Mucosa of stomach (tissue), 1 donor: ENCODE measurements around the gene IARS1.
A peak's percentile ranks its signal among the peaks of the same experiment; 100 is the strongest.

Experiments used
- H3K27me3 ChIP-seq: one replicate; pipeline ENCODE4 v1.7.0; 2013; ENCODE audit warnings: mild to moderate bottlenecking, low read length; ENCODE audit not compliant: control insufficient read depth, insufficient read depth
- H3K36me3 ChIP-seq: one replicate; pipeline ENCODE4 v1.7.0; 2013; ENCODE audit warnings: low read length; ENCODE audit not compliant: control insufficient read depth, insufficient read depth
- H3K4me1 ChIP-seq: one replicate; pipeline ENCODE4 v1.7.0; 2013; ENCODE audit warnings: mild to moderate bottlenecking, low read length; ENCODE audit not compliant: control insufficient read depth, insufficient read depth
- H3K4me3 ChIP-seq: one replicate; pipeline ENCODE4 v1.7.0; 2013; ENCODE audit warnings: low read length
- H3K9ac ChIP-seq: one replicate; pipeline ENCODE4 v1.7.0; 2013; ENCODE audit warnings: mild to moderate bottlenecking, low read length, moderate library complexity
- H3K9me3 ChIP-seq: one replicate; pipeline ENCODE4 v1.7.0; 2013; ENCODE audit warnings: mild to moderate bottlenecking, low read length, moderate library complexity; ENCODE audit not compliant: control insufficient read depth
- donor health status: Pancreatic carcinoma.

IARS1 gene

GRCh38 chr9:92292338-92293074 lies 991 bp downstream of the IARS1 start:
- Histone ChIP-seq H3K36me3 (no peaks in the 10 kb centered on the region), H3K4me3 (peak overlapping the region; percentile 40), H3K4me1 (peaks cover 12% of the 10 kb centered on the region), H3K9me3 (no peaks in the 10 kb centered on the region), H3K27me3 (no peaks in the 10 kb centered on the region), H3K9ac (peak overlapping the region; percentile 63)

GRCh38 chr9:92291577-92291976 lies 1.9 kb downstream of the IARS1 start:
- Histone ChIP-seq H3K9me3 (no peaks in the 10 kb centered on the region), H3K4me1 (peaks cover 12% of the 10 kb centered on the region), H3K36me3 (no peaks in the 10 kb centered on the region), H3K9ac (no peak overlapping the region), H3K27me3 (no peaks in the 10 kb centered on the region), H3K4me3 (no peak overlapping the region)

GRCh38 chr9:92290785-92291429 lies 2.6 kb downstream of the IARS1 start:
- Histone ChIP-seq H3K4me1 (peaks cover 12% of the 10 kb centered on the region), H3K9me3 (no peaks in the 10 kb centered on the region), H3K27me3 (no peaks in the 10 kb centered on the region), H3K9ac (no peak overlapping the region), H3K4me3 (no peak overlapping the region), H3K36me3 (no peaks in the 10 kb centered on the region)

- Histone ChIP-seq H3K9me3 (no peaks in the 10 kb centered on the region), H3K36me3 (no peaks in the 10 kb centered on the region), H3K4me1 (peaks cover 11% of the 10 kb centered on the region), H3K4me3 (no peak overlapping the region), H3K9ac (no peak overlapping the region), H3K27me3 (no peaks in the 10 kb centered on the region)
These were observed 3.6 kb downstream of the IARS1 start for GRCh38 chr9:92289708-92290390.

- Histone ChIP-seq H3K27me3 (no peaks in the 10 kb centered on the region), H3K9ac (no peak overlapping the region), H3K36me3 (peaks cover 10% of the 10 kb centered on the region), H3K9me3 (no peaks in the 10 kb centered on the region), H3K4me3 (no peak overlapping the region), H3K4me1 (no peaks in the 10 kb centered on the region)
These were observed 14.2 kb downstream of the IARS1 start for GRCh38 chr9:92279302-92279701.

GRCh38 chr9:92278110-92278509 lies 15.4 kb downstream of the IARS1 start:
- Histone ChIP-seq H3K27me3 (no peaks in the 10 kb centered on the region), H3K9me3 (no peaks in the 10 kb centered on the region), H3K4me3 (no peak overlapping the region), H3K9ac (no peak overlapping the region), H3K36me3 (peaks cover 10% of the 10 kb centered on the region), H3K4me1 (no peaks in the 10 kb centered on the region)

- peaks cover 16% of the 10 kb centered on the region for H3K36me3 ChIP-seq
- H3K9ac ChIP-seq, result no peak overlapping the region
These were observed 17.0 kb downstream of the IARS1 start for GRCh38 chr9:92276331-92277032.

GRCh38 chr9:92275541-92275940 lies 18.0 kb downstream of the IARS1 start:
- Histone ChIP-seq H3K4me3 (no peak overlapping the region), H3K27me3 (no peaks in the 10 kb centered on the region), H3K9ac (no peak overlapping the region), H3K9me3 (no peaks in the 10 kb centered on the region), H3K4me1 (no peaks in the 10 kb centered on the region), H3K36me3 (peaks cover 16% of the 10 kb centered on the region)

More at GRCh38 chr9:92276331-92277032, 17.0 kb downstream of the IARS1 start:
- Histone ChIP-seq H3K4me1 (no peaks in the 10 kb centered on the region), H3K27me3 (no peaks in the 10 kb centered on the region), H3K4me3 (no peak overlapping the region), H3K9me3 (no peaks in the 10 kb centered on the region)

GRCh38 chr9:92270511-92270910 lies 23.0 kb downstream of the IARS1 start:
- no peak overlapping the region for H3K4me3 ChIP-seq

GRCh38 chr9:92266486-92266885 lies 27.0 kb downstream of the IARS1 start:
- no peaks in the 10 kb centered on the region for H3K4me1 ChIP-seq
- no peaks in the 10 kb centered on the region for H3K9me3 ChIP-seq
- H3K9ac ChIP-seq, result no peak overlapping the region
- no peak overlapping the region for H3K4me3 ChIP-seq
- peaks cover 16% of the 10 kb centered on the region for H3K36me3 ChIP-seq
- H3K27me3 ChIP-seq, result no peaks in the 10 kb centered on the region

More at GRCh38 chr9:92270511-92270910, 23.0 kb downstream of the IARS1 start:
- Histone ChIP-seq H3K9me3 (no peaks in the 10 kb centered on the region), H3K36me3 (peaks cover 16% of the 10 kb centered on the region), H3K4me1 (no peaks in the 10 kb centered on the region), H3K27me3 (no peaks in the 10 kb centered on the region), H3K9ac (no peak overlapping the region)

- Histone ChIP-seq H3K4me1 (no peaks in the 10 kb centered on the region), H3K9me3 (no peaks in the 10 kb centered on the region), H3K36me3 (peaks cover 16% of the 10 kb centered on the region), H3K9ac (no peak overlapping the region), H3K27me3 (no peaks in the 10 kb centered on the region), H3K4me3 (no peak overlapping the region)
These were observed 28.3 kb downstream of the IARS1 start for GRCh38 chr9:92265154-92265553.

GRCh38 chr9:92263131-92263530 lies 30.4 kb downstream of the IARS1 start:
- Histone ChIP-seq H3K4me1 (no peaks in the 10 kb centered on the region), H3K27me3 (no peaks in the 10 kb centered on the region), H3K9ac (no peak overlapping the region), H3K4me3 (no peak overlapping the region), H3K9me3 (no peaks in the 10 kb centered on the region), H3K36me3 (peaks cover 20% of the 10 kb centered on the region)
